Lower lobe of right lung (tissue), 2 donors: ENCODE data around the gene NIN. TPM values are rescaled to one million over a fixed set of nuclear protein-coding genes. Genes with fewer than 3 reads are reported as not detected.

Experiments
- ATAC-seq, 2 donors: fragments of 200-7000 bp; cut with Tn5 transposase; one replicate each; pipeline ENCODE4 v1.9.1; 2020 to 2022; ENCODE audit warnings: mild to moderate bottlenecking in 2 of 2, moderate library complexity in 2 of 2
- DNase-seq: peaks from one replicate; pipeline ENCODE4 v3.0.0-alpha.2; 2020
- H3K27ac ChIP-seq: fragments of 200-600 bp; one replicate; pipeline ENCODE4 v1.8.0; 2022
- H3K27me3 ChIP-seq: fragments of 200-600 bp; one replicate; pipeline ENCODE4 v1.8.0; 2022; ENCODE audit warnings: low read depth
- H3K36me3 ChIP-seq: fragments of 200-600 bp; one replicate; pipeline ENCODE4 v1.8.0; 2022; ENCODE audit warnings: mild to moderate bottlenecking
- H3K4me1 ChIP-seq: fragments of 200-600 bp; one replicate; pipeline ENCODE4 v1.8.0; 2022
- H3K4me3 ChIP-seq: fragments of 200-600 bp; one replicate; pipeline ENCODE4 v1.8.0; 2022; ENCODE audit warnings: mild to moderate bottlenecking
- H3K9me3 ChIP-seq: fragments of 200-600 bp; one replicate; pipeline ENCODE4 v1.8.0; 2022
- CTCF ChIP-seq: fragments of 200-600 bp; IDR thresholded peaks from one replicate; pipeline ENCODE4 v1.8.0; 2022; ENCODE audit warnings: antibody characterized with exemption, mild to moderate bottlenecking
- intact Hi-C: fragments of 100-400 bp; cut with DNase I; formaldehyde crosslinking; loops from one replicate; pipeline ENCODE4 v1.11.0; 2022
- total RNA-seq: library from RNA; stranded (reverse); fragmentation: NEBNext Ultra II Directional; extraction: Animal tissue kit (Norgen Biotek cat#: 25700); gene quantifications from one replicate; pipeline ENCODE4 v1.2.1, GENCODE V29; 2021
- donor health status: DM: no; HTN: yes; CAD: no; lungs with severe emphysema.

The NIN gene
- total RNA-seq, 1 donor from 2014 or later, result 45.9 TPM

GRCh38 chr14:50839048-50839447 is 8.1 kb upstream of the NIN start:
- TF ChIP-seq CTCF, result no peak
- H3K27ac ChIP-seq, result no peak overlapping the region
- no peak for ATAC-seq
- H3K4me1 ChIP-seq, result no peaks in the 10 kb centered on the region
- no peak overlapping the region for H3K4me3 ChIP-seq
- DNase-seq, result no peak
- no peaks in the 10 kb centered on the region for H3K27me3 ChIP-seq
- intact Hi-C loops, result no loop called here
- no peaks in the 10 kb centered on the region for H3K9me3 ChIP-seq
- H3K36me3 ChIP-seq, result no peaks in the 10 kb centered on the region

DNA sequence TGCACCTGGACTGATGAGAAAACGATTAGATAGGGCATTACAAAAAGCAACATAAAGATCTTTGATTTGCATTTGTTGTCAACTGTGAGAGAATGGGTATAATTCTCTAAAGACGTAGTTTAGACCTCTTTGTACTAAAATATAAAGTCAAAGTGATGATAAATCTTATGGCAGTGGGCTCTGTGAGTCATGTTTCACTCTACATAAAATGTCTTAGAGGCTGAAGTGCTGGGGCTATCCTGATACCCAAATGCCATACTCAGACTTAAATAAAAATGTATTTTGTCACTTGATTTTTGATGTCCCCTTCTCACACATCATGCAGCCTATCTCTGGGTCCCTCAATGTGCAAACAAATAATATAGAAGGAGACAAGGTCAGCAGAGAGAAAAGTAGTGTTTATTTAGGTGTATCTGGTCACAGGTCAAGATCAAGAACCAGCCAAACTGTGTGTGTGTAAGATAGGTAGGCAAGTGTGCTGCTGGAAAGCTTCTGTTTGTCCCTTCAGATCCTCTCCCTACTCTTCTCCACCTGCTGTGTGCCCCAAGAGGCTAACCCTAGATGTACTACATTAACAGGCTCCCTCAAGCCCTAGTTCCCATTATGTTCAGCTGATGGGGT is 7.0 kb upstream of the NIN start:
- no peaks in the 10 kb centered on the region for H3K4me1 ChIP-seq
- no peaks in the 10 kb centered on the region for H3K36me3 ChIP-seq
- ATAC-seq (no peak), DNase-seq (no peak)
- intact Hi-C loops, result no loop called here
- H3K27me3 ChIP-seq, result no peaks in the 10 kb centered on the region
- TF ChIP-seq CTCF, result no peak
- no peak overlapping the region for H3K4me3 ChIP-seq
- no peaks in the 10 kb centered on the region for H3K9me3 ChIP-seq
- H3K27ac ChIP-seq, result no peak overlapping the region

GRCh38 chr14:50837271-50837670 is 6.3 kb upstream of the NIN start:
- H3K4me1 ChIP-seq, result no peaks in the 10 kb centered on the region
- H3K27me3 ChIP-seq, result no peaks in the 10 kb centered on the region
- no peak for DNase-seq
- H3K4me3 ChIP-seq, result no peak overlapping the region
- no peaks in the 10 kb centered on the region for H3K36me3 ChIP-seq
- no peak overlapping the region for H3K27ac ChIP-seq
- intact Hi-C loops, result no loop called here
- TF ChIP-seq CTCF, result no peak
- no peaks in the 10 kb centered on the region for H3K9me3 ChIP-seq
- no peak for ATAC-seq

- intact Hi-C loops, result no loop called here
- Histone ChIP-seq H3K27me3 (no peaks in the 10 kb centered on the region), H3K27ac (no peak overlapping the region), H3K4me1 (peaks cover 6% of the 10 kb centered on the region), H3K4me3 (no peak overlapping the region), H3K36me3 (no peaks in the 10 kb centered on the region), H3K9me3 (no peaks in the 10 kb centered on the region)
- DNase-seq, result no peak
- TF ChIP-seq CTCF, result no peak
- no peak for ATAC-seq
Observed at GRCh38 chr14:50836515-50836914, 5.6 kb upstream of the NIN start.

GRCh38 chr14:50835280-50835679 is 4.3 kb upstream of the NIN start:
- no peaks in the 10 kb centered on the region for H3K9me3 ChIP-seq
- ATAC-seq, result no peak
- TF ChIP-seq CTCF, result no peak
- H3K27me3 ChIP-seq, result no peaks in the 10 kb centered on the region
- H3K27ac ChIP-seq, result no peak overlapping the region
- intact Hi-C loops, result no loop called here
- H3K36me3 ChIP-seq, result no peaks in the 10 kb centered on the region
- peaks cover 6% of the 10 kb centered on the region for H3K4me1 ChIP-seq
- no peak for DNase-seq
- H3K4me3 ChIP-seq, result no peak overlapping the region
